ENCODE results near the gene SVEP1.

GRCh38 chr9:110440796-110441195 lies 138.7 kb downstream of the SVEP1 start:
- TF ChIP-seq, protein P1, sequence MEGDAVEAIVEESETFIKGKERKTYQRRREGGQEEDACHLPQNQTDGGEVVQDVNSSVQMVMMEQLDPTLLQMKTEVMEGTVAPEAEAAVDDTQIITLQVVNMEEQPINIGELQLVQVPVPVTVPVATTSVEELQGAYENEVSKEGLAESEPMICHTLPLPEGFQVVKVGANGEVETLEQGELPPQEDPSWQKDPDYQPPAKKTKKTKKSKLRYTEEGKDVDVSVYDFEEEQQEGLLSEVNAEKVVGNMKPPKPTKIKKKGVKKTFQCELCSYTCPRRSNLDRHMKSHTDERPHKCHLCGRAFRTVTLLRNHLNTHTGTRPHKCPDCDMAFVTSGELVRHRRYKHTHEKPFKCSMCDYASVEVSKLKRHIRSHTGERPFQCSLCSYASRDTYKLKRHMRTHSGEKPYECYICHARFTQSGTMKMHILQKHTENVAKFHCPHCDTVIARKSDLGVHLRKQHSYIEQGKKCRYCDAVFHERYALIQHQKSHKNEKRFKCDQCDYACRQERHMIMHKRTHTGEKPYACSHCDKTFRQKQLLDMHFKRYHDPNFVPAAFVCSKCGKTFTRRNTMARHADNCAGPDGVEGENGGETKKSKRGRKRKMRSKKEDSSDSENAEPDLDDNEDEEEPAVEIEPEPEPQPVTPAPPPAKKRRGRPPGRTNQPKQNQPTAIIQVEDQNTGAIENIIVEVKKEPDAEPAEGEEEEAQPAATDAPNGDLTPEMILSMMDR (IDR thresholded peaks at IDR 0.05) = no peak
- TF ChIP-seq POLR2A (IDR thresholded peaks at IDR 0.05) (no peak), EP300 (IDR thresholded peaks at IDR 0.05) (no peak), POLR2AphosphoS5 (IDR thresholded peaks at IDR 0.05) (no peak)

Measured in gastroesophageal sphincter (tissue), 3 donors.